Smooth muscle cell (in vitro differentiated cells): ENCODE results near the gene WNT5A. TPM values are rescaled to one million over a fixed set of nuclear protein-coding genes. Genes with fewer than 3 reads are reported as not detected.

Source experiments
- DNase-seq: peaks from one replicate; lab custom pipeline; 2025; ENCODE audit not compliant: unreplicated experiment; lab: John Stamatoyannopoulos, UW
- H2AFZ ChIP-seq: fragments of 200-600 bp; sonication (generic); 2 replicates; pipeline ENCODE4 v1.6.0; 2016; ENCODE audit warnings: antibody characterized with exemption, low read depth, mild to moderate bottlenecking
- H3F3A ChIP-seq: fragments of 200-600 bp; sonication (generic); 2 replicates; pipeline ENCODE4 v1.6.0; 2017; ENCODE audit warnings: antibody characterized with exemption, low read depth
- H3K27ac ChIP-seq: fragments of 200-600 bp; sonication (generic); 2 replicates; pipeline ENCODE4 v1.5.1; 2016; ENCODE audit warnings: low read depth, mild to moderate bottlenecking
- H3K27me3 ChIP-seq: fragments of 200-600 bp; sonication (generic); 2 replicates; pipeline ENCODE4 v1.6.1; 2016; ENCODE audit warnings: low read depth, mild to moderate bottlenecking
- H3K36me3 ChIP-seq: fragments of 200-600 bp; sonication (generic); 2 replicates; pipeline ENCODE4 v1.5.1; 2016; ENCODE audit warnings: low read depth
- H3K4me1 ChIP-seq: fragments of 200-600 bp; sonication (generic); 2 replicates; pipeline ENCODE4 v1.5.1; 2016; ENCODE audit warnings: low read depth
- H3K4me2 ChIP-seq: fragments of 200-600 bp; sonication (generic); 2 replicates; pipeline ENCODE4 v1.6.0; 2016; ENCODE audit warnings: mild to moderate bottlenecking
- H3K4me3 ChIP-seq: fragments of 200-600 bp; sonication (generic); 2 replicates; pipeline ENCODE4 v1.5.1; 2016; ENCODE audit warnings: mild to moderate bottlenecking
- H3K79me2 ChIP-seq: fragments of 200-600 bp; sonication (generic); 2 replicates; pipeline ENCODE4 v1.6.0; 2016; ENCODE audit warnings: low read depth, mild to moderate bottlenecking
- H3K9ac ChIP-seq: fragments of 200-600 bp; sonication (generic); 2 replicates; pipeline ENCODE4 v1.6.0; 2016; ENCODE audit warnings: low read depth
- H3K9me3 ChIP-seq: fragments of 200-600 bp; sonication (generic); replicated peaks from 2 replicates; pipeline ENCODE4 v1.5.1; 2016; ENCODE audit warnings: low read depth
- H4K20me1 ChIP-seq: fragments of 200-600 bp; sonication (generic); 2 replicates; pipeline ENCODE4 v1.6.0; 2016; ENCODE audit warnings: low read depth
- WGBS: methylation state at CpG from one replicate; pipeline ENCODE4 v1.1.7; 2016; ENCODE audit warnings: low lambda C conversion rate; 5-methylcytosine and 5-hydroxymethylcytosine counted together
- polyA plus RNA-seq: library from polyadenylated mRNA; unstranded; fragments of >200 nt; fragmentation: Nextera tagmentation; extraction: Ambion mirVana; gene quantifications from 2 replicates; pipeline ENCODE4 v1.2.1, GENCODE V29; 2016
- total RNA-seq: library from RNA; depleted of rRNA; stranded (reverse); fragments of >200 nt; gene quantifications from 2 replicates; pipeline ENCODE4 v1.2.3, GENCODE V29; 2014
- TF ChIP-seq, protein P1 (sequence below): fragments of 200-600 bp; sonication (generic); IDR thresholded peaks from 2 replicates; pipeline ENCODE4 v1.5.1; 2017; ENCODE audit warnings: borderline replicate concordance, mild to moderate bottlenecking, antibody characterized with exemption; ENCODE audit not compliant: insufficient read depth, poor library complexity, severe bottlenecking

The WNT5A gene
- total and polyA plus RNA-seq, 2 experiments from 2014 or later: 12.0 to 81.8 TPM

DNA sequence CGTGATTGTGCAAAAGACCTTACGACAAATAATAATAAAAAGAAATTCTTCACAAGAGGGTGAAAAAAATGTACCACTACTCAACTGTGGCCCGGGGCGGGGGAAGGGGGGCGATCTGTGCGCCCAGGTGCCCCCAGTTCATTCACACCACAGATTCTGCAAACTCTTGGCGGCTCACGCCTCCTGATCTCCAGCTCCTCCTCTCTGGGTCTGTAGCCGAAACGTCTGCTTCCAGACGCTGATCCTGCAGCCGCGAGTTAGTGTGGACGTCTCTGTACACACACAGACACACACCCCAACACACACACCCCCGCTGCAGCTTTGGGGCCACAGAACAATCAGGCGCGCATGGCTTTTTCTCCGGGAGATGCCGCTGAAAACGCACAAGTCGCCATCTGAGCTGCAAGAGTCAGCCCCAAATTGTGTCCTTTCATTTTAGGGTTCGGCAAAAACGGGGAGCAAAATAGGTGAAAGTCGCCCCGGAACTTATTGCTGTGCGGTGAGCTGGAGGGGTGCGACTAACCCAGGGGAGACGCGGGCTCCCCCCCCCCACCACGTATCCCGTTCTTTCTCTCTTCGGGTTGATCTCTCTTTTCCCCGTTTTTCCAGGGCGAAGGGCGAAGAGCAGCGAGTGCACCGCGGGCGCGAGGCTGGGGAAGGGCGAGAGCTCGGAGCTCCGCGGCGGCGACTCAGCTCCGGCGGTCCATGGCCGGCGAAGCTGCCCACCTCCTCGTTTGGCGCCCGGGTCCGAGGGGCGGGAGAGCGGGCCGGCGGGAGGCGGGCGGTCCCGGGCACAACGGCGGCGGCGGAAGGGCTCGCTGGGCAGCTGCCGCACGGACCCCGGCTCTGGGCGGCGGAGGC, 505 bp upstream of the WNT5A start:
- Histone ChIP-seq H3K4me3 (peak overlapping the region; percentile 86), H4K20me1 (no peaks in the 10 kb centered on the region), H3K27me3 (no peaks in the 10 kb centered on the region), H2AFZ (peak overlapping the region; percentile 92), H3F3A (peaks cover 12% of the 10 kb centered on the region), H3K9me3 (no peaks in the 10 kb centered on the region), H3K4me2 (peak overlapping the region; percentile 93), H3K36me3 (no peaks in the 10 kb centered on the region), H3K4me1 (peaks cover 24% of the 10 kb centered on the region), H3K79me2 (peaks cover 27% of the 10 kb centered on the region), H3K27ac (peak overlapping the region; percentile 86), H3K9ac (peak overlapping the region; percentile 32)
- no peak for DNase-seq
- TF ChIP-seq, protein P1, sequence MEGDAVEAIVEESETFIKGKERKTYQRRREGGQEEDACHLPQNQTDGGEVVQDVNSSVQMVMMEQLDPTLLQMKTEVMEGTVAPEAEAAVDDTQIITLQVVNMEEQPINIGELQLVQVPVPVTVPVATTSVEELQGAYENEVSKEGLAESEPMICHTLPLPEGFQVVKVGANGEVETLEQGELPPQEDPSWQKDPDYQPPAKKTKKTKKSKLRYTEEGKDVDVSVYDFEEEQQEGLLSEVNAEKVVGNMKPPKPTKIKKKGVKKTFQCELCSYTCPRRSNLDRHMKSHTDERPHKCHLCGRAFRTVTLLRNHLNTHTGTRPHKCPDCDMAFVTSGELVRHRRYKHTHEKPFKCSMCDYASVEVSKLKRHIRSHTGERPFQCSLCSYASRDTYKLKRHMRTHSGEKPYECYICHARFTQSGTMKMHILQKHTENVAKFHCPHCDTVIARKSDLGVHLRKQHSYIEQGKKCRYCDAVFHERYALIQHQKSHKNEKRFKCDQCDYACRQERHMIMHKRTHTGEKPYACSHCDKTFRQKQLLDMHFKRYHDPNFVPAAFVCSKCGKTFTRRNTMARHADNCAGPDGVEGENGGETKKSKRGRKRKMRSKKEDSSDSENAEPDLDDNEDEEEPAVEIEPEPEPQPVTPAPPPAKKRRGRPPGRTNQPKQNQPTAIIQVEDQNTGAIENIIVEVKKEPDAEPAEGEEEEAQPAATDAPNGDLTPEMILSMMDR: no peak
- under 1% methylated on average over 63 of the region's 71 CpGs for WGBS

DNA sequence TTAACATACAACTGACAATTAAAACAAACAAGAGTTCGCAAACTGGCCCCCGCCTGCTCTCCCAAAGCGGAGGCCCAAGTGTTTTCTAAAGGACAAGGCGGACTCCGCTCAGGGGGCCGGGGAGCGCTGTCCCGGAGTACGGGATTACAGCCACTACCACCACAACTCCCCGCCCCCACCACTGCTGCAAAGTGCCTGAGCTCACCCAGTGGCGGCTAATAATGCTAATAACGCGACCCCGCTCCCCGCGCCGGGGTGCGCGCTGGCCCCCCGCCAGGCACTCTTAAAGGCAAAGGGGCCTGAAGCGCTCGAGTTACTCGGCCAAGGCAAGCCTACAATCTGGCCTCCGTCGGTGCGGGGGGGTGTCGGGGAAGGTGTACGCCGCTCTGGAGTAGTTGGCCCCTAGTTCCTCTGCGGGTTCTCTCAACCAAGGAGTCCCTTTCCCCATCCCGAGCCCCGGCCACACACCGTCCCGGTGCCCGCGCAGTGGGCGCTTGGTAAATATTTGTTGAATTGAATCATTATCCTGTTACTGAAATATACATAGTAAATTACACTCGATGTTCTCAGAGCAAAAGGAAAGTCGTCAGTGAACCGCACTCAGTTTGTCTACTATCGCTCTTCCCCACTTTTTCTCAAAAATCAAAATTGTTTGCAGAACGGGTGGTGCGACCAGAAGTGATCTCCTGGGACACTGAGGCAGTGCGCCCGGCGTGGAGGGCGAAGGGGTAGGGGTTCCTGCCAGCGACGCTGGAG, 827 bp downstream of the WNT5A start:
- DNase-seq: peak; percentile 34
- peak overlapping the region; percentile 86 for H3K27ac ChIP-seq
- H3K9ac ChIP-seq: peak overlapping the region; percentile 61
- TF ChIP-seq, protein P1: no peak
- peaks cover 31% of the 10 kb centered on the region for H3K79me2 ChIP-seq
- WGBS: 0% methylated on average over 49 of the region's 49 CpGs
- no peaks in the 10 kb centered on the region for H3K27me3 ChIP-seq
- no peaks in the 10 kb centered on the region for H3K9me3 ChIP-seq
- H3F3A ChIP-seq: peaks cover 8% of the 10 kb centered on the region
- H4K20me1 ChIP-seq: no peaks in the 10 kb centered on the region
- H3K4me3 ChIP-seq: peak overlapping the region; percentile 86
- peaks cover 31% of the 10 kb centered on the region for H3K4me1 ChIP-seq
- peak overlapping the region; percentile 92 for H2AFZ ChIP-seq
- no peaks in the 10 kb centered on the region for H3K36me3 ChIP-seq
- H3K4me2 ChIP-seq: peak overlapping the region; percentile 93

DNA sequence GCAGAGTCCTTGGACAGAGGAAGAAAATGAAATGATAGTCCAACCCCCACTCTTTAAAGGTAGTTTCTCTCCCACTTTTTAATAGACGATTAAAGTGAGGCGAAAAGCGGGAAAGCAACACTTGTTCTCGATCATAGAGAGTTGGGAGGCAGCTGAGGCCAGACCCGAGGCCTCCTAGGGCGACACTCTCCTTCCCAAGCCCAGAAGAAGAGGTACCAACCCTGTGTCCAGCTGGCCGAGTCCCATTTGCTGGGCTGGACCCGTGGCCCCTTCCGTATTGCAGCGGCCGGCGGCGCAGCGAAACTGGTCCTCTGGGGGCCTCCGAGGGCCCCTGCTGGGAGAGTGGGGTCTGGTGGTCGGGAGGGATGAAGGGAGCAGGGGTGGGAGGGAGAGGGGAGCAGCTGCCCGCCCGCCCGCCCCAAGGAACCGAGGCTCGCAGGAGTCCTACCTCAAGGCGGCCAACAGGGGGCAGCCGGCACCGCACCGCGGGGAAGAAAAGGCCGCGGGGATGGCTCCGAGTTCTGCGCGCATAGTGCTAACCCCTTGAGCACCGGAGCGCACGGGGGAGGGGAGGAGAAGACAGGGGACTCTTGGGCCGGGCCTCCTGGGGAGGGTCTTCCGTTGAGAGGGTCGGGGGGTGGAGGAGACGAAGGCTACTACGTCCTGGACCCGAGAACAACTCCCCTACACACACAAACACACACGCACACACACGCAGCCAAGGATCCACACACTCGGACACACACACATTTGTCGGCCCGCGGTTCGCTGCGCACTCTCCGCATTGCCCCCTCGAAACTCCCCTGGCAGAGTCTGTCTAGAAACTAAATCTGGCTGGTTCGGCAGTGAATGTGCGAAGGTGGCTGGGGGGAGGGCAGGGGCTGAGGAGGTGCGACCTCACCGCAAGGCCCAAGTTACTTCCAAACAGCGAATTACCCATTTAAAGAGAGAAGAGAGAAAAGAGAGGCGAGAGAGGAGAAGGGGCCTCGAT, 2.0 kb downstream of the WNT5A start:
- Histone ChIP-seq H3F3A (peaks cover 12% of the 10 kb centered on the region), H3K27me3 (no peaks in the 10 kb centered on the region), H3K4me2 (peak overlapping the region; percentile 93), H3K79me2 (peaks cover 39% of the 10 kb centered on the region), H3K4me1 (peaks cover 31% of the 10 kb centered on the region), H2AFZ (peak overlapping the region; percentile 92), H3K9ac (peak overlapping the region; percentile 62), H3K36me3 (no peaks in the 10 kb centered on the region), H3K9me3 (no peaks in the 10 kb centered on the region), H4K20me1 (peaks cover 7% of the 10 kb centered on the region), H3K27ac (peak overlapping the region; percentile 86), H3K4me3 (peak overlapping the region; percentile 86)
- TF ChIP-seq, protein P1: peak; percentile 89
- DNase-seq: peak; percentile 64
- 3% methylated on average over 31 of the region's 57 CpGs for WGBS
